ENCODE data around the gene RPE.
A peak's percentile ranks its signal among the peaks of the same experiment; 100 is the strongest.

The RPE gene

DNA sequence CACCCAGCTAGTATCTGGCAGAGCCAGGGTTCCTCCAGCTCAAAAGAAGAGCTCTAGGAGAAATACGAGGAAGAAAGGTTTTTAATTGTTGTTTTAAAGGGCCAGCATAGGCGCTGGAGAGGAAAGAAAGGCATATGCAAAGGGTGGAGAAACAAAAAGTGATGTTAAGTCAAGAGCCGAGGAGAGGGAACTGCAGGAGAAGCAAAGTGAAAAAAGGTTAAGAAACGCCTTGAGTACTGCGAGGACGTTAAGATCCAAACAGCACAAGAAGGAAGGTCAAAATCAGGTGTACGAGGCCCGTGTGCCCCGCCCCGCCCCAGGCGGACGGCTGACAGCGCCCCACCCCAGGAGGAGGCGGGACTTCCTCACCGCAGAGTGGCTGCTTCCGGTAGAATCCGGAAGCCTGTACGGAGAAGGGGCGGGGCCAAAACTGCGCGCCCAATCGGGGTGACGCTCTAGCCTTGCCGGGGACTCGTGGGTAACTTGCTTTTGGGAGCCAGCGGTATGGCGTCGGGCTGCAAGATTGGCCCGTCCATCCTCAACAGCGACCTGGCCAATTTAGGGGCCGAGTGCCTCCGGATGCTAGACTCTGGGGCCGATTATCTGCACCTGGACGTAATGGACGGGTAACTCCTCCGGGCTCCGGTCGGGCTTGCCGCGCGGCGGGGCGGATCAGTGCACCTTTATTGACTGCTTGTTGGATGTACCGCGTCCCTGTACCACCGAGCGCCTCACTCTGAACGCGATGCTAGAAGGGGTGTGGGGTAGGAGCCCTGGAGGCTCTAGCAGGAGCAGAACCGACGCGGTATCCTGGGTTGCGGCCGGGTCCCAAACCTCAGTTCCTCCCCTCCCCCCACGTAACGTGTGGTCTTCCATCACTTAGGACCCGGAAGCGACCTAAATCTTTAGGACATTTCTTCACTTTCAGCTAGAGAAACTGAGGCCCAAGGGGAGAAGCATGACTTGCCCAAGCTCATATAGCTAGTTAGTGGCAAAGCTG is at the start of gene RPE:
TSS of gene RPE (plus strand) at position 481 of the 1,000 bp plus-strand sequence. CDS start at position 505, 24 bp downstream.
- peak; percentile 96 for DNase-seq

DNA sequence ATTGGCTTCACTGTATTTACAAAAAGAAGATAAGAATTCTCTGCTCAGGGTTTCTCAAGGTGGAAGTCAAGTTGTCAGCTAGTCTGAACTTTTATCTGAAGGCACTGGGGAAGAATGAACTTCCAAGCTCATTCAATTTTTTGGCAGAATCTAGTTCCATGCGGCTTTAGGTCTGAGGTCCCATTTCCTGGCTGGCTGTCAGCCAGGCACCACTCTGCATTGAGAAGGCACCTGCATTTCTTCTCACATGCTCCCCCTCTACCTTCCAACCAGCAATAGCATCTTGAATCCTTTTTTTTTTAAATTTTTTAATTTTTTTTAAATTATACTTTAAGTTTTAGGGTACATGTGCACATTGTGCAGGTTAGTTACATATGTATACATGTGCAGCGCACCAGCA is 46.2 kb upstream of the RPE start:
- DNase-seq: no peak

DNA sequence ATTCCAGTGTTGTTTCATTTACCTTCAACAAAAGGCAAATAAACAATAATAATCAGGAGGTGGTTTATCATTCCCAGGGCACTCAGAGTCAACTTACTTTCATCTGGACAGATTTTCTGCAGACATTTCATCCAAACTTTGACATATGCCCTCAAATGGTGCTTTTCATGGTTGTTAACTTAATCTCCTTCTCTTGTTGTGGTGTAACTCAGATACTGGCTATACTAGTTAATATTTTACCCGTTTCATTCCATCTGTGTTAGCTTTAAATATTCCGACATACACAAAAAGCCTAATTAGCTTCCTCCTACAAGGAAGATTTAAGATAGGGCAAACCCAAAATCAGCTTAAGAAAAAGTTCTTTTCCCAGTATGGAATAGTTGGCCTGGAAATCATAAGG is 44.4 kb upstream of the RPE start:
- DNase-seq: no peak

DNA sequence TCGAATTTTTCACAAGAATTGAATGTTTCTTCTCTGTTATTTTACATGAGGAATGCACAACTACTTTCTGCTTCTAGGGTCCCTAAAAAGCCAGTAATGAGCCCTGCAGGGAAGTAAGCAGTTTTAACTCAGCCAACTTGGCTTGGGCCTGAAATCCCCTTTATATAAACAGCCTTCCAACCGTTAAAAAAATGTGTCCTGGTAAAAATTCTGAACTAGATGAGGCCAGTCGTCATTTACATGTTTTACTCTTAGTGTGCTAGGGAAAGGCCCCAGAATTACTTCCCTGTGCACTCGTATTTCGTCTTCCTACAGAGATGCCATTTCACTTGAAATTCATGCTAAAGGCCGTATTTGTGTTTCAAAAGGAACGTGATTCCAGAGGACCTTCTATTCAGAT is 42.4 kb upstream of the RPE start:
- no peak for DNase-seq

DNA sequence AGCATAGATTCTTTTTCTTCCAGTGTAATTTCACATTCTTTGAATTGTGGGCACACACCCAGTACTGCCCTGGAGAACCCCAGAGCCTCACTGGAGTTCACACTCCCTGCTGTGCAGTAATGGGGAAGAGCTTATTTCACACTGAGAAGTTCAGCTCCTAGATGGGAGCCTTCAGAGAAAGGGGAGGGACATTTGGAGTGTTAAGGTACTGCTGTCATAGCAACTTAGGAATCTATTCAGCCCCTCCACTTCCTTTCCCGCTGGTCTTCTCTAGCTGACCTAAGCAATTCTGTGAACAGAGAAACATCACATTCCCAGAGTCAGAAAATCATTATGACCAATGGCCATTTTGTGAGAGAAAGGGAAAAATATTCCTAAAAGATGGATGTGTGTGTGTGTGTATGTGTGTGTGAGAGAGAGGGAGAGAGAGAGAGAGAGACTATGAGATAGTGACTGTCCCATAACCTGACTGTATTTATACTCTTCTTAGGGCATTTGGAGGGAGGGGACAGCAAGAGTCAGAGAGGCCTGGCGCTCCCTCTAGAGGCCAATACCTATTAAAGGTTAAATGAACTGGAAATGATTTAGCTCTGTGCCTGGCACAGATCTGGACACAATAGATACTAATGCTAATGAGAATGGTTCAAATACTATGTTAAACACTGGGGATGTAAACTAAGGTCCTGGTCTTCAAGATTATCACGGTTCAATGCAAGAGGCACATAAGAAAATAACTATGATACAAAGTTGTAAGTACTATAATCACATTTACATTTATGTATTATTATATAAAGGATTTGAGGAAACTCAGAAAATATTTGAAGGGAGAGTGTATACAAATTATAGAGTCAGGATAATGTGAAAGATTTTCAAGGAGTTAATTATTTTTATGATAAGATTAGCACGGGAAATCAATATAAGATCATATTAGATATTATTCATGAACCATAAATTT is 41.5 kb upstream of the RPE start:
- DNase-seq: peak; percentile 40

DNA sequence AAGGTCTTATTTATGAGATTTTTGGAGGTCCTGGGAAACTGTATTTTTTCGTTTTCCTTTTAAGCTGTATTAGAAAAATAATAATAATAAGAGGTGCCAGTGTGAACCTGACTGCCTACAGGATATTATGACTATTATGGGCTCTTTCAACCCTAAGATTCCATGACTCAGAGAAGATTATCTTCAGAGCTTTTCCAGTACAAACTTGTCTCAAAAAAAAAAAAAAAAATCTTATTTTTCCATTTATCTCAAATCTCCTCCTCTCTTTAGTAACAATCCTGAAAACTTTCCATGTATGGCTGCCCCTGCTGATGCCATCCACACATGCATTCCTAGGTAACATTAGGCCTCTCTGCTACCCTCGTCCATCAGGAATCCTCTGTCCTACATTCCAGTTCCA is 36.7 kb upstream of the RPE start:
- DNase-seq: no peak

DNA sequence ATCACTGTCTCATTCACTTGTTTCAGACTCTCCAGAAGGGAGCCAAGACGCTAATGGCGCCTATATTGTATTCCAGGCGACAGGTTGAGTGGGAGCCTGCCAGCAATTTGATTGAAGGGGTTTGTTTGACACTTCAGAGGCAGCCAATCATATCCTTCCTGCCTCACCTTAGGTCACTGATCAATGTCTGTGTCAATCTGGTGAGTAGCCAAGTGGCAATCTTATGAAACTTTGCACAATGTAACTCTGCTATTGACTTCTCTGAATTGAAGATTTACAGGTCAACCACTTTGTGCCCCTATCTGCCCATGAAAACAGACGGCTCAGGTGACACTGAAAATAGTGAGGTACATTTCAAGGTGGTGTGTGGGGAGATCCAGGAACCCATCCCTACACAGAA is 32.7 kb upstream of the RPE start:
- no peak for DNase-seq

DNA sequence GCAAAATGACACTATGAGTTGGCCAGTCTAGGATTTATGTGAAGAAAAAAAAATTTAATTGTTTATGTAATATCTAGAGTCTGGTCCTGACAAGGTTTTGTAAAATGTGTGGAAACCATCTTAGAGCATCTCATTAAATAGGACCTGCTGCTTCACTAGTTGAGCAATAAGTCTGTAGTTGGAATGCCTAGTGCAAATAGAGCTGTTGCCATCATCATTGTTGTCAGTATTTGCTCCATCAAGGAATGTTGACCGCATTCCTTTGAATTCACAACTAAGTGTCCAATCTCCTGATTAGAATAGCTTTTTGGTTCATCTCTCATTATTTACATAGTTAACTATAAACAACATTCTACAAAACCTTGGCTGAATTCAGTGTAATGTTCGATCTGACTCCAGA is 32.2 kb upstream of the RPE start:
- DNase-seq: no peak

DNA sequence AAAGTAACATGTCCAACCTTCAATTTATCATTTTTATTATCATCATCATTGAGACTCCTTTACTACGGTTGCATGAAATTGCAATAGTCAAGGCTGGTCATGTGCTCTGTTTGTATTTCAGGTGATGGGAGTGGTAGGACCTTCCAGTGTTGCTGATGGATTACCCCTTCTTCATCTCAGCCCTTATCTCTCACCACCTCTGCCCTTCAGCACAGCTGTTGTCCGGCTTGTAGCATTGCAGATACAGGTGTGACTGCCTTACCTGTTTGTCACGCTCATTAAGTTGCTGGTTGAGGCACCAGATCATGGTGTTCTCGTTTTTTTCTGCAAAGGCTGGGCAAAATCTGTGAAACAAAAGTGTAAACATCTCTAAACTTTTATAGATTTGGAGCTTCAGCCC is 31.7 kb upstream of the RPE start:
- no peak for DNase-seq

DNA sequence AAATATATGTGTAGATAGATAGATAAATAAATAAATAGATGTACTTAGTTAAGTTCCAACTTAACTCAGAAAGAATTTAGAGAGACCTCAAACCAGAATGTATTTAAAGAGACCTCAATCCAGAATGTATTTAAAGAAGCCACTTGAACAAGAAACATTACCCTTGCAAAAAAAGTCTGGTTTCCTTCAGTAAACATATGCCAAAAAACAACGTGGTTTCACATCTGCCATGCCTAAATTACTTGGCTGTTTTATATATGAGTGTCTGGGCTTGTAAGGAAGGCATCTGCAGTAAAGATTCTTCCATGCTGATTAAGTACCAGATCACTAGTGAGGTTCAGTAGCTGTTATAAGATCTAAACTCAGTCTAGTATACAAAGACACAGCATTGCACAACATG is 29.1 kb upstream of the RPE start:
- DNase-seq: no peak

DNA sequence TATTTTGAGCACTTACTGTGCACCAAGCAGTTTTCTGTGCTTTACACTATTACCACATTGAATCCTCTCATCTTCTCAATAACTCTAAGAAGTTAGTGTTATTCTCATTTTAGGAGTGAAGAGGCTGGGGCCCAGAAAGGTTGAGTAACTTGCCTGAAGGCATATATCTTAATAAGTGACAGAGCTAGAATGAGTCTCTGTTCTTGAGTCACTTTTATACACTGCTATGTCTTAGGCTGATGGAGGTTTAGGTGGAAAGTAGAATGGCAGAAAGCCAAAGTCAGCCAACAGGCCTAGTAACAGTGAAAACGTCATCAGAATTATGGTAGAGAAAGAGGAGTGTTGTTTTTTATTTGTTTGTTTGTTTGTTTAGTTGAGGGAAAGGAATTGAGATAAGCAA is 27.9 kb upstream of the RPE start:
- DNase-seq: no peak

DNA sequence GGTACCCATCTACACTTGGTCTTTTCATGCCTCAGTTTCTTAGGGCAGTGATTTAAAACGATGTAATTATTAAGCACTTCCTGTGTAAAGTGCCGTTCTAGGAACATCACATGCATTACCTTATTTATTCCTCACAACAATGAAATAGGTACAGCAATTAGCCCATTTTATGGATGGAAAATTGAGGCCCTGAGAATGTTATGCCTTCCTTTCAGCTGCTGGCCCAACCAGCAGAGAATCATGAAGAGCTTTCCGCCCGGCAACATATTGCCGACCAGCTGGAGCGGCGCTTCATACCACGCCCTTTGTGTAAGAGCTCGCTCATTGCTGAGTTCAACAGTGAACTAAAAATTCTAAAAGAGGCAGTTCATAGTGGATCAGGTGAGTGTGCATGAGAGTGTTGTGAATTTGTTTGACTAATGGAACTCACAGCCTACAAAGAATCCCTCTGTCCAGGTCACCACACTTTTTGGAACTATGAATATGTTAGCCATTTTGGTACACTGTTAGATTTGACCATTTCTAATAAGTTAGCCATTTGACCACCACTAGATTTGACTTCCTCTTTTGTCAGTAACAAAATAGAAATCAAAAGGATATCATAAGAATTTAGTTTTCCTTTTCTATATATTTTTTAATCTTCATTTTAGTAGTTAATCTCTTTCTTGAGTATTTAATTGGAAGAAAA is 25.6 kb upstream of the RPE start:
- DNase-seq: no peak

DNA sequence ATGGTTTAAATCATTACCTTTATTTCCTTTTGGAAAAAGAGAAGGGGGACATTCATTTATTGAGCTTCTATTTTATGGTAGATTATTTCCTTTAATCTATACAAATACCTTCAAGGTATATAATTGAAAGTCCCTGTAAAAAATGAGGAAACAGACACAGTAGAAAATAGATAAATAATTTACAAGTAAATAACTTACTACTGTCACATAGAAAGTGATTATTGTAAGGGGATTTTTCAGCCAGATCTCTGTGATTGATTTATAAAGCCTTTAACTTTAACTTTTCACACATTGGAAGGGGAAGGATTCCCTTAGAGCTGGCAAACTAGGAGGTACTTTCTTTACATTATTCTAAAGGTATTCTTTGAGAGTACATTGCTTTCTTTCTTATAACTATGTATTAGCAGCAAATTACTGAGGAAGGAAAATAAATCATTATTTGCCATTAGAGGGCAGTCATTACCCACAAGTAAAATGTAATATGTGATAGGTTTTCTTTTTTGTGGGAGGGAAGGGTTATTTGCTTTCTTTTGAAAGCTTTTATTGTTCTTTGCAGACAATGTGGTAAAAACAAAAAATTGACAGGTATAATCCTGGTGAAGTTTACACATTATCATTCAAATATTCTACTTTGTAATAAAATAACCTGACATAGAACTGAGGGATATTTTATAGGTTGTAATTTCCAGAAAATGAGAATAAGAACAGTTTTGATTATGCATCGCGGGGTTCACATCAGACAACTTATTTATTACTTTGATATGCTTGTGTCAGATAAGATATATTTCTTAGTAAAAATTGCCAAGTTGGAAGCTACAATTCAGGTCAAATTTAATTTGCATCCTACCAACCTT is 24.8 kb upstream of the RPE start:
- no peak for DNase-seq

DNA sequence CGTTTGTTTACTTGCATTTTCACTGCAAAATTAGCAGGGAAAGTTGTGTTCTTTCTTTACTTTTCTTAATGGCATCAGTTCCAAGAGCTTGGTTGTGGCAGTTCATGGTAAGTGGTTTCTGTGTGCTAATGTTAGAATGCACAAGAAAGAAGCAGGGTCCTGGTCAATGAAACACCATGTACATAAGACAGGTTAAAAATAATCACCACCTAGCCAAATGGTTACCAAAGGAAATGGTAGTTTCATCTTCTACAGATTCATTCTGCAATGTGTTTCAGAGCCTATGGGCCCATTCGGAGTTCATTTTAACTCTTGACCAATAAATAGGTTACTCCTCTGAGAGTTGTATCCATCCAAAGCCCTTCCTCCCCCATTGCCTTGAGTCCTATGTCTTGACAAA is 18.1 kb upstream of the RPE start:
- no peak for DNase-seq

DNA sequence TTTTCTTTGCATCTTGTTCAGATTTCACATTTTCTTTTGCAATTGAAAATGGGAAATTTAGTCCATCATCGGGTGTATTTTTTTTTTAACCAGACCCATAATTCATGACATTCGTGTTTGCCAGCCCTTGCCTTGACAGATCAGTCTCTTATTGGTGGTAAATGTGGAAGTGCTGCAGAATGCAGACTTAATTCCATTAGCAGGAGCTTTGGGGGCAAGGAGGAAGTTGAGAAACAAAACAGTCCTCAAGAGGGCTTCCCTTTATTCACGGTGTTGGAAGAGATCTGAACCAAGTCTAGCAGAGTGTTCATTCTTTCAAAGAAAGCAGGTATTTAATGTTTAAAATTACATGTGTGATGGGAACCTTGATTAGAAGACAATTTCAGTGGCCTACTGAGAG is 16.6 kb upstream of the RPE start:
- no peak for DNase-seq

DNA sequence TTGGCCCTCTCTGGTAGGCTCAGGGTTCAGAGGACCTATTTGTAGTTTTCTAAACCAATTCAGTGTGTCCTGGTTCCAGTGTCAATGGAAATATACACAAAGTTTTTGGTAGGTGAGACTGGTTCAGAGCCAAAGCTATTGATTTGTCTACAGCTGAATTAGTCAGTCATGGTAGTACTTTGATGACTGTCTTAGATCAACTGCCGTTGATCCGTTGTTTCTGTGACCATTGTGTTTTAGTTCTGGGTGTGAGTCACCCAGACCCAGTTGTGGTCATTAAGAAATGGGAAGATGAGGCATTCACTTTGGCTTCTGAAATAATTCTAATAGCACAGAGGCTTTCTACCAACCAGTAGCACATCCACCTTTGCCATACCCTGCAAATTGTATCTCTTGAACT is 16.0 kb upstream of the RPE start:
- DNase-seq: no peak

DNA sequence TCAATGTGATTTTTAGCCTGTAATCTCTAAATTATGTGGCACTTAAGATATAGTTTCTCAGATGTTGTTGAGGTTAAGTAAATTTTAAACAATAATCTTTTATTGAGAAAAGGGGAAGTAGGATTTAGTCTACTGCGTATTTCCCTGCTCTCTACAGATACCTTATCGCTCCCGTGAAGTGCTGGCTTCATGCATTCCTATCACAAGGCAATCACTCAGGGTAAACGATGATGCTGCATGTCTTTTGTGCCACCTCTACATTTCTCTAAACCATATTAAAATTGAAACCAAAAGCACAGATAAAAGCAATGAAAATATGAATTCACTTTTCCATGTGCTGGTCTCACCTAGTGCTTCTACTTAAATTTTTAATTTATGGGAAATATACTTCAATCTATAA is 14.4 kb upstream of the RPE start:
- no peak for DNase-seq

DNA sequence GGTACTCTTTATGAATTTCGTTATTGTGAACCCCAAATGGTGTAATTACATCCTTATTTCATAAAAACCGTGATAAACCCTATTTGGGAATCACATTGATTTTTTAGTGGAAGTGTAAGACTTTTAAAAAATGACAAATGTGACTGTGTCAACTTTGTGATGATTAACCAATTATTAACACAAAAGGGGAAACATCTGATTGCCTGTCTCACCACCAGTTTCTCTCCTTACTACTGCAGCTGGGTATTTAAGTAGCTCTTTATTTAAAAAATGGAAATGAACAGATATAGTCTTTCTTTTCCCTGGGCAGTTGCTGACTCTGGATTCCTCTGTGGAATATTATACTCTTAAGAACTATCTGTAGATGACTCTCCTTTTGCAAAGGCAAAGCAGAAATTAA is 11.6 kb upstream of the RPE start:
- DNase-seq: no peak

DNA sequence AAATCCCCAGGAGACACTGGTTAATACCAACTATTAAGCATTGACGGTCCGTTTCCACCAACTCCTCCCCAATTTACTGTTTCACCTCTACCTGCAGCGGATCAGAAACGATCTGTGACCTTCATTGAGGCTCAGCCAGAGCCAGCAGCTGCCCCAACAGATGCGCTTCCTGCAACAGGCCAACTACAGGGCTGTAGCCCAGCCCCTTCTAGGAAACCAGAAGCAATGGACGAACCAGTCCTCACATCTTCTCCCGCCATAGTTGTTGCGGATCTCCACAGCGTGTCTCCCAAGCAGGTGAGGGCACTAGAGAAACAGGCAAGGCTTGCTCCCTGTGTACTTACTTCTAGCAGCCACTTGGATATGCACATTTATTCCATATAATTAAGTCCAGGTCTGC is 8.5 kb upstream of the RPE start:
- DNase-seq: no peak

DNA sequence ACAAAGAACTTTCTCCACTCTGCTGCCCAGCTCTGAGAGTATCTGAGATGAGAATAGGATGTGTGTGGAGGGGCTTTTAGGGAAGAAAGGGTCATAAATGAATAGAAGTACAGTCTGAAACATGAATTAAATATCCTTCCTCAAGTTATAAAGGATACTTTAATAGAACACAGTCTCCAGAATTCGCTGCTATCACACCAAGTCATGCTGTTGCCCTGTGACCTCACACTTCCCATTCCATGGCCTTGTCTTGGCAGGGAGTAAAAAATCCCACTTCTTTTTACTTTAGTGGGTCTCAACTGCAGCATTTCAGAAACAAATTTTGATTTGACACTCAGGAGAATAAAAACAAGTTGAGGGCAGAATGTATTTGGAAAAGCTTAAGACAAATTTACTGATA is 3.8 kb upstream of the RPE start:
- DNase-seq: no peak

DNA sequence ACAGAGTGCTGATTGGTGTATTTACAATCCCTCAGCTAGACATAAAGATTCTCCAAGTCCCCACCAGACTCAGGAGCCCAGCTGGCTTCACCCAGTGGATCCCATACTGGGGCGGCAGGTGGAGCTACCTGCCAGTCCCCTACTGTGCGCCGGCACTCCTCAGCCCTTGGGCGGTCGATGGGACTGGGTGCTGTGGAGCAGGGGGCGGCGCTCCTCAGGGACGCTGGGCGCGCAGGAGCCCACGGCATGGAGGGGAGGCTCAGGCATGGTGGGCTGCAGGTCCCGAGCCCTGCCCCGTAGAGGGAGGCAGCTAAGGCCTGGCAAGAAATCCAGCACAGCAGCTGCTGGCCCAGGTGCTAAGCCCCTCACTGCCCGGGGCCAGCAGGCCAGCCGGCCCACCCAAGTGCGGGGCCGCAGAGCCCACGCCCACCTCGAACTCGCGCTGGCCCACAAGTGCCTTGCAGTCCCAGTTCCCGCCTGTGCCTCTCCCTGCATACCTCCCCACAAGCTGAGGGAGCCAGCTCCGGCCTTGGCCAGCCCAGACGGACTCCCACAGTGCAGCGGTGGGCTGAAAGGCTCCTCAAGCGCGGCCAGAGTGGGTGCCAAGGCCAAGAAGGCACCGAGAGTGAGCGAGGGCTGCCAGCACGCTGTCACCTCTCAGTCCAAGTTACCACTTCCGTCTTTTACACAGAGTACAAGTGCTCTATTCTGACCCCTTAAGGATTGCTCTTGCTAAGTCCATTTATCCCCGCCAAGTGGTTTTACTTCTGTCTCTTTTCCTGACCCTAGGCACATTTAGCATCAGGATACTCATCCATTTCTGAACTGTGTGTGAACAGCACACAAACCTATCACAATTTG is 1.7 kb upstream of the RPE start:
- DNase-seq: no peak
